ENCODE data around the gene SCN1B. TPM values are rescaled to one million over a fixed set of nuclear protein-coding genes. Genes with fewer than 3 reads are reported as not detected.

The SCN1B gene
- total and polyA plus RNA-seq, 2 of the 13 experiments (the other 11 are each of a cell fraction or from before 2014, with no cell fraction given) = 2.7 to 20.1 TPM

- TF ChIP-seq JARID2 (CRISPR knock-in tag; IDR thresholded peaks at IDR 0.05; ENCODE audit: insufficient replicate concordance) = no peak
- TF ChIP-seq ZNF430 (CRISPR knock-in tag; IDR thresholded peaks at IDR 0.05) = peak; percentile 52; the same call in 1 of the 2 replicates
- peak; percentile 98 for TF ChIP-seq ZNF747 (CRISPR knock-in tag; IDR thresholded peaks at IDR 0.05; ENCODE audit: borderline replicate concordance)
- TF ChIP-seq KDM5B (CRISPR knock-in tag; IDR thresholded peaks at IDR 0.05; ENCODE audit: borderline replicate concordance) = peak; percentile 97
- TF ChIP-seq SP1 (IDR thresholded peaks at IDR 0.05) = no peak
- peak; percentile 21; the same call in 1 of the 2 replicates for TF ChIP-seq SP1 (CRISPR knock-in tag; IDR thresholded peaks at IDR 0.05)
- TF ChIP-seq HNF1B (CRISPR knock-in tag; IDR thresholded peaks at IDR 0.05) = peak; percentile 98
- TF ChIP-seq SP5 (CRISPR knock-in tag; IDR thresholded peaks at IDR 0.05; ENCODE audit: borderline replicate concordance, low read depth) = peak; percentile 69
- peak; percentile 58; the same call in 1 of the 2 replicates for TF ChIP-seq DRAP1 (CRISPR knock-in tag; IDR thresholded peaks at IDR 0.05)
- no peak for TF ChIP-seq ZC3H13 (CRISPR knock-in tag; IDR thresholded peaks at IDR 0.05)
- no peak for TF ChIP-seq ZNF484 (CRISPR knock-in tag; IDR thresholded peaks at IDR 0.05; ENCODE audit: borderline replicate concordance, low read depth)
- peak; percentile 74 for TF ChIP-seq ZBTB43 (CRISPR knock-in tag; conservative IDR thresholded peaks at IDR 0.05)
- 0 out of 2 replicates have a peak, but pooled peaks have one; percentile 50 for TF ChIP-seq ZNF616 (CRISPR knock-in tag; IDR thresholded peaks at IDR 0.05; ENCODE audit: low read depth)
- TF ChIP-seq MYC (CRISPR knock-in tag; IDR thresholded peaks at IDR 0.05; ENCODE audit: borderline replicate concordance) = peak; percentile 89
- peak; percentile 62; the same call in 1 of the 2 replicates for TF ChIP-seq YEATS2 (CRISPR knock-in tag; IDR thresholded peaks at IDR 0.05; ENCODE audit: borderline replicate concordance)
- peak; percentile 89; the same call in 1 of the 2 replicates for TF ChIP-seq NAIF1 (CRISPR knock-in tag; IDR thresholded peaks at IDR 0.05; ENCODE audit: borderline replicate concordance)
- no peak for TF ChIP-seq IKZF1 (IDR thresholded peaks at IDR 0.05)
- peak; percentile 97 for TF ChIP-seq ZNF746 (CRISPR knock-in tag; IDR thresholded peaks at IDR 0.05)
- TF ChIP-seq ZNF33B (CRISPR knock-in tag; IDR thresholded peaks at IDR 0.05) = peak; percentile 91
- peak; percentile 70; the same call in 1 of the 2 replicates for TF ChIP-seq ZNF619 (CRISPR knock-in tag; IDR thresholded peaks at IDR 0.05)
- 0 out of 2 replicates have a peak, but pooled peaks have one; percentile 72 for TF ChIP-seq NR0B2 (CRISPR knock-in tag; IDR thresholded peaks at IDR 0.05)
- TF ChIP-seq HDAC1 (CRISPR knock-in tag; IDR thresholded peaks at IDR 0.05) = peak; percentile 99
- peak; percentile 78 for TF ChIP-seq KAT8 (CRISPR knock-in tag; IDR thresholded peaks at IDR 0.05)
- TF ChIP-seq ZNF292 (CRISPR knock-in tag; IDR thresholded peaks at IDR 0.05; ENCODE audit: borderline replicate concordance, low read depth) = peak; percentile 96
- peak; percentile 98 for TF ChIP-seq RXRA (CRISPR knock-in tag; IDR thresholded peaks at IDR 0.05)
- TF ChIP-seq BATF2 (CRISPR knock-in tag; IDR thresholded peaks at IDR 0.05) = no peak
- TF ChIP-seq PHF21A (CRISPR knock-in tag; IDR thresholded peaks at IDR 0.05) = peak; percentile 100
Observed at GRCh38 chr19:35040826-35041547, 10.7 kb downstream of the SCN1B start (continued).
